PC-3 (cell line): ENCODE measurements around the gene TNFSF15.

ENCODE experiments used
- EZH2 ChIP-seq: fragments of 300-600 bp; sonication (generic); IDR thresholded peaks from one replicate; pipeline ENCODE4 v1.6.1; 2017; ENCODE audit warnings: antibody characterized with exemption, mild to moderate bottlenecking, low read length; ENCODE audit not compliant: unreplicated experiment
- TF ChIP-seq, protein P1 (sequence below): fragments of 300-600 bp; sonication (generic); conservative IDR thresholded peaks from 2 replicates; pipeline ENCODE4 v1.5.1; 2017; ENCODE audit warnings: antibody characterized with exemption, low read depth, mild to moderate bottlenecking, low read length

- TF ChIP-seq EZH2 = no peak
- TF ChIP-seq, protein P1, sequence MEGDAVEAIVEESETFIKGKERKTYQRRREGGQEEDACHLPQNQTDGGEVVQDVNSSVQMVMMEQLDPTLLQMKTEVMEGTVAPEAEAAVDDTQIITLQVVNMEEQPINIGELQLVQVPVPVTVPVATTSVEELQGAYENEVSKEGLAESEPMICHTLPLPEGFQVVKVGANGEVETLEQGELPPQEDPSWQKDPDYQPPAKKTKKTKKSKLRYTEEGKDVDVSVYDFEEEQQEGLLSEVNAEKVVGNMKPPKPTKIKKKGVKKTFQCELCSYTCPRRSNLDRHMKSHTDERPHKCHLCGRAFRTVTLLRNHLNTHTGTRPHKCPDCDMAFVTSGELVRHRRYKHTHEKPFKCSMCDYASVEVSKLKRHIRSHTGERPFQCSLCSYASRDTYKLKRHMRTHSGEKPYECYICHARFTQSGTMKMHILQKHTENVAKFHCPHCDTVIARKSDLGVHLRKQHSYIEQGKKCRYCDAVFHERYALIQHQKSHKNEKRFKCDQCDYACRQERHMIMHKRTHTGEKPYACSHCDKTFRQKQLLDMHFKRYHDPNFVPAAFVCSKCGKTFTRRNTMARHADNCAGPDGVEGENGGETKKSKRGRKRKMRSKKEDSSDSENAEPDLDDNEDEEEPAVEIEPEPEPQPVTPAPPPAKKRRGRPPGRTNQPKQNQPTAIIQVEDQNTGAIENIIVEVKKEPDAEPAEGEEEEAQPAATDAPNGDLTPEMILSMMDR = no peak
These were observed 1.3 kb downstream of the TNFSF15 start for GRCh38 chr9:114804505-114804904.
